OCI-LY1 (cell line): Measurements from ENCODE around the gene ZNF101.

ENCODE experiments used
- EZH2 ChIP-seq: fragments of 200-600 bp; sonication (generic), shearing (Covaris generic); IDR thresholded peaks from 2 replicates; pipeline ENCODE4 v1.8.0; 2017; ENCODE audit warnings: borderline replicate concordance, mixed run types, mild to moderate bottlenecking, antibody characterized with exemption, low read length, moderate library complexity, mixed read lengths
- TF ChIP-seq, protein P1 (sequence below): fragments of 200-600 bp; sonication (generic), shearing (Covaris generic); IDR thresholded peaks from 2 replicates; pipeline ENCODE4 v1.5.1; 2017; ENCODE audit warnings: mild to moderate bottlenecking, antibody characterized with exemption, low read length, moderate library complexity, mixed read lengths

DNA sequence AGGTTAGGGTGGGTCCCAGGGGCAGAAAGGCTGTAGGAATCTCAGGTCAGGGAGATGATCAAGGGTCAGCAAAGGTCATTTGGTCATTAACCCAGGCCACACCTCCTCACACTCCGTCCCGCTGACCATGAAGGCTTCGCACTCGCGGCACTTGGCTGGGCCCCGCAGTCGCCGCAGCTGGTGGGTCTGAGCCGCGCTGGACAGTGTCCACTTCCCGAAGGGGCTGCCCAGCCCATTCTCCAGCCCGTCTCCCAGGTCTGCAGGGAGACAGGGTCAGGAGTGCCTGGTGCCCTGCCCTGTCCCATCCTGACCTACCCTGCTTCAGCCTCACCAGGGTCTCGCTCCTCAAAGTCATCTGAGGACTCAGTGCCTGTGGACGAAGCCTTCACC, 33.3 kb upstream of the ZNF101 start:
- TF ChIP-seq, protein P1, sequence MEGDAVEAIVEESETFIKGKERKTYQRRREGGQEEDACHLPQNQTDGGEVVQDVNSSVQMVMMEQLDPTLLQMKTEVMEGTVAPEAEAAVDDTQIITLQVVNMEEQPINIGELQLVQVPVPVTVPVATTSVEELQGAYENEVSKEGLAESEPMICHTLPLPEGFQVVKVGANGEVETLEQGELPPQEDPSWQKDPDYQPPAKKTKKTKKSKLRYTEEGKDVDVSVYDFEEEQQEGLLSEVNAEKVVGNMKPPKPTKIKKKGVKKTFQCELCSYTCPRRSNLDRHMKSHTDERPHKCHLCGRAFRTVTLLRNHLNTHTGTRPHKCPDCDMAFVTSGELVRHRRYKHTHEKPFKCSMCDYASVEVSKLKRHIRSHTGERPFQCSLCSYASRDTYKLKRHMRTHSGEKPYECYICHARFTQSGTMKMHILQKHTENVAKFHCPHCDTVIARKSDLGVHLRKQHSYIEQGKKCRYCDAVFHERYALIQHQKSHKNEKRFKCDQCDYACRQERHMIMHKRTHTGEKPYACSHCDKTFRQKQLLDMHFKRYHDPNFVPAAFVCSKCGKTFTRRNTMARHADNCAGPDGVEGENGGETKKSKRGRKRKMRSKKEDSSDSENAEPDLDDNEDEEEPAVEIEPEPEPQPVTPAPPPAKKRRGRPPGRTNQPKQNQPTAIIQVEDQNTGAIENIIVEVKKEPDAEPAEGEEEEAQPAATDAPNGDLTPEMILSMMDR, result no peak
- TF ChIP-seq EZH2, result no peak
